ENCODE measurements around the gene APLN.

APLN gene

GRCh38 chrX:129641941-129642340 is 12.8 kb downstream of the APLN start:
- no peak for DNase-seq (ENCODE audit: low read depth in 4 of 4, low spot score in 1 of 4)

GRCh38 chrX:129641469-129641868 is 13.3 kb downstream of the APLN start:
- DNase-seq (ENCODE audit: low read depth in 4 of 4, low spot score in 1 of 4) = no peak

GRCh38 chrX:129640737-129641136 is 14.0 kb downstream of the APLN start:
- no peak for DNase-seq (ENCODE audit: low read depth in 4 of 4, low spot score in 1 of 4)

GRCh38 chrX:129638917-129639316 is 15.8 kb downstream of the APLN start:
- DNase-seq (ENCODE audit: low read depth in 4 of 4, low spot score in 1 of 4) = no peak

GRCh38 chrX:129637217-129638109 is 17.3 kb downstream of the APLN start:
- peak; percentile 53 to 64 (median 54) for DNase-seq (ENCODE audit: low read depth in 4 of 4, low spot score in 1 of 4)

GRCh38 chrX:129636175-129636681 is 18.5 kb downstream of the APLN start:
- DNase-seq (ENCODE audit: low read depth in 4 of 4, low spot score in 1 of 4) = no peak

- DNase-seq (ENCODE audit: low read depth in 4 of 4, low spot score in 1 of 4) = no peak
Measured at GRCh38 chrX:129634541-129634940, 20.2 kb downstream of the APLN start.

- no peak for DNase-seq (ENCODE audit: low read depth in 4 of 4, low spot score in 1 of 4)
Measured at GRCh38 chrX:129632443-129632842, 22.3 kb downstream of the APLN start.

- no peak for DNase-seq (ENCODE audit: low read depth in 4 of 4, low spot score in 1 of 4)
Measured at GRCh38 chrX:129631849-129632248, 22.9 kb downstream of the APLN start.

GRCh38 chrX:129629837-129630236 is 24.9 kb downstream of the APLN start:
- no peak for DNase-seq (ENCODE audit: low read depth in 4 of 4, low spot score in 1 of 4)

- DNase-seq (ENCODE audit: low read depth in 4 of 4, low spot score in 1 of 4) = no peak
Measured at GRCh38 chrX:129626026-129626425, 28.7 kb downstream of the APLN start.

- DNase-seq (ENCODE audit: low read depth in 4 of 4, low spot score in 1 of 4) = no peak
Measured at GRCh38 chrX:129622757-129623301, 31.9 kb downstream of the APLN start.

- DNase-seq (ENCODE audit: low read depth in 4 of 4, low spot score in 1 of 4) = no peak
Measured at GRCh38 chrX:129618997-129619396, 35.8 kb downstream of the APLN start.

GRCh38 chrX:129617420-129617819 is 37.3 kb downstream of the APLN start:
- DNase-seq (ENCODE audit: low read depth in 4 of 4, low spot score in 1 of 4) = no peak

GRCh38 chrX:129614481-129615255 is 40.1 kb downstream of the APLN start:
- DNase-seq (ENCODE audit: low read depth in 4 of 4, low spot score in 1 of 4) = no peak

- no peak for DNase-seq (ENCODE audit: low read depth in 4 of 4, low spot score in 1 of 4)
Measured at GRCh38 chrX:129613596-129613995, 41.2 kb downstream of the APLN start.

- DNase-seq (ENCODE audit: low read depth in 4 of 4, low spot score in 1 of 4) = no peak
Measured at GRCh38 chrX:129612396-129612795, 42.4 kb downstream of the APLN start.

GRCh38 chrX:129609395-129609794 is 45.4 kb downstream of the APLN start:
- no peak for DNase-seq (ENCODE audit: low read depth in 4 of 4, low spot score in 1 of 4)

- no peak for DNase-seq (ENCODE audit: low read depth in 4 of 4, low spot score in 1 of 4)
Measured at GRCh38 chrX:129608496-129608895, 46.3 kb downstream of the APLN start.

GRCh38 chrX:129606918-129607317 is 47.8 kb downstream of the APLN start:
- peak; percentile 12 to 44 (median 24) for DNase-seq (ENCODE audit: low read depth in 4 of 4, low spot score in 1 of 4)

- DNase-seq (ENCODE audit: low read depth in 4 of 4, low spot score in 1 of 4) = peak in 1 of 4 experiments; percentile 2
Measured at GRCh38 chrX:129600981-129601424, 53.8 kb downstream of the APLN start.

GRCh38 chrX:129599996-129600395 is 54.8 kb downstream of the APLN start:
- DNase-seq (ENCODE audit: low read depth in 4 of 4, low spot score in 1 of 4) = no peak

Measured in stimulated activated CD4-positive, alpha-beta T cell treated with anti-CD3 and anti-CD28 coated beads, Interleukin-1b, Interleukin-23, amount 100 ng/mL, for 24 hours (primary cell).